Kidney tubule cell (primary cell): ENCODE results near the gene NXPE3.

Experiments
- DNase-seq: peaks from one replicate; pipeline ENCODE4 v3.0.0-alpha.2; 2018; ENCODE audit warnings: low spot score

The NXPE3 gene

GRCh38 chr3:101851850-101852714, 73.1 kb downstream of the NXPE3 start:
- peak; percentile 67 for DNase-seq

GRCh38 chr3:101852983-101853840, 74.2 kb downstream of the NXPE3 start:
- peak; percentile 42 for DNase-seq

GRCh38 chr3:101853982-101854381, 75.0 kb downstream of the NXPE3 start:
- DNase-seq = no peak

GRCh38 chr3:101854608-101855304, 75.7 kb downstream of the NXPE3 start:
- DNase-seq = peak; percentile 73

- peak; percentile 52 for DNase-seq
These were observed 78.3 kb downstream of the NXPE3 start for GRCh38 chr3:101857301-101857741.

- DNase-seq = peak; percentile 56
These were observed 79.5 kb downstream of the NXPE3 start for GRCh38 chr3:101858464-101859030.

- peak; percentile 48 for DNase-seq
These were observed 81.0 kb downstream of the NXPE3 start for GRCh38 chr3:101859882-101860448.

- peak; percentile 39 for DNase-seq
These were observed 82.3 kb downstream of the NXPE3 start for GRCh38 chr3:101861212-101861788.

- peak; percentile 66 for DNase-seq
These were observed 82.9 kb downstream of the NXPE3 start for GRCh38 chr3:101861789-101862415.

- DNase-seq = peak; percentile 85
These were observed 83.6 kb downstream of the NXPE3 start for GRCh38 chr3:101862416-101863165.

- peak; percentile 59 for DNase-seq
These were observed 85.9 kb downstream of the NXPE3 start for GRCh38 chr3:101864926-101865325.

- DNase-seq = peak; percentile 76
These were observed 86.9 kb downstream of the NXPE3 start for GRCh38 chr3:101865751-101866509.

- DNase-seq = peak; percentile 57
These were observed 88.5 kb downstream of the NXPE3 start for GRCh38 chr3:101867511-101867910.

GRCh38 chr3:101867996-101868395, 89.0 kb downstream of the NXPE3 start:
- peak; percentile 68 for DNase-seq

- peak; percentile 91 for DNase-seq
These were observed 89.8 kb downstream of the NXPE3 start for GRCh38 chr3:101868534-101869464.

GRCh38 chr3:101870138-101870537, 91.1 kb downstream of the NXPE3 start:
- peak; percentile 44 for DNase-seq

- peak; percentile 41 for DNase-seq
These were observed 94.6 kb downstream of the NXPE3 start for GRCh38 chr3:101873619-101874018.

- no peak for DNase-seq
These were observed 97.1 kb downstream of the NXPE3 start for GRCh38 chr3:101876142-101876541.
